HG03469 (cell line): ENCODE data around the gene LAMB1.
A peak's percentile ranks its signal among the peaks of the same experiment; 100 is the strongest.

Experiments used
- ATAC-seq: cut with Tn5 transposase; IDR thresholded peaks from one replicate; pipeline ENCODE4 v1.9.1; 2021; ENCODE audit warnings: mild to moderate bottlenecking, moderate library complexity, moderate number of reproducible peaks; ENCODE audit not compliant: unreplicated experiment

LAMB1 gene

DNA sequence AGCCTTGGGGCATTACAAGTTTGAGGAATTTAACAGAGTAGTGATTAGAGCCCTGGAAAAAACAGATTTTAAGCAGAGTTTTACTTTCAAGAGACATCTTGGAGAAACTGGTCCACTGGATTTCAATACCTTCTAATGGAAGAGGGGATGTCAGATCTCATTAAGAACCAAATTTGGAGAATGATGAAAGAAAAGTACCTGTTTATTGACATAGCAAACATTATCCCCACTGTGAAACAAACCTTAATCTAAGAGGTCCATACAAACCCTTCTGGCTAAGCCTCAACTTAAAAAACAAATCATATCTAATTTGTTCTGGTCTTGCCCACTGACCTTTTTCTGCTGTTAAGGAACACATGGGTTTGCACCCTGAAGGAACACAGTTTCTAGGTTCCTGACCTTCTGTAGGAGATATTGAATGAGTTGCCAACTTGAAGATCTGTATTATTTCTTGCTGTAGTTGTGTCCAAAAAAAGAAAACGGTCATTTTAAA lies 53.5 kb downstream of the LAMB1 start:
- ATAC-seq = no peak

DNA sequence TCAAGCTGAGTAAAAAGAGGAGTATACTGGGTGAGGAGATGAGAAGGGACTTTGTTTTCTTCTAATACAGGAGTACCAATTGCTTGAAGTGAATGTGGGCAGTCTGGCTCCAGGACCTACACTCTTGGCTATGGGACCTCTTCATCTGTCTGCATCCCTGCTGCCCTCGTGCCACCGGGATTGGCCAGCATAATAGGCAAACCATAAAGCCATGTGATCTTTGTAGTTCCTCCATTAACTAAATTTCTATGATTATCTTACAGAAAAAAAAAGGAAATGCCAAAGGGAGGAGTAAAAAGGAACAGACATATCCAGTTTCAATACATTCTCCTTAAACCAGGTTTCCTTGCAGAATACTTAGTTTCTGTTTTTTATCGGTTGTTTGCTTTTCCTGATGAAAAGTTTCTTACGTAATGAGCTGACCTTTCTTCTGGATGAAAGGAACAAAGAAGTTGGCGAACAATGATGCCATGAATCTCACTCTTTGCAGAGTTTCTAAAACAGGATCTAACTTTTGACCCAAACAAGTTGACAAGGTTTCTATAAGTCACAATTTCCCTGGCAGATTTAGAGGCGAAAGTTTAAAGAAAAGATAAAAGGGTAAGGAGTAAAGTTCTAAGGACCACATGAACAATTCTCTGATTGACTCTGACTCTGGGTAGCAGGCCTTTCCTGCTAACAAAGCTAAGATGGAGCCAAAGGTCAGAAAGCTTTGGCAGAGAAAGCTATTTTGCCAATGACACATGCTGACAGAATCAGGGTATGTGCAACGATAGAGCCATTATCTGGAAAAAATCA lies 54.1 kb downstream of the LAMB1 start:
- no peak for ATAC-seq

DNA sequence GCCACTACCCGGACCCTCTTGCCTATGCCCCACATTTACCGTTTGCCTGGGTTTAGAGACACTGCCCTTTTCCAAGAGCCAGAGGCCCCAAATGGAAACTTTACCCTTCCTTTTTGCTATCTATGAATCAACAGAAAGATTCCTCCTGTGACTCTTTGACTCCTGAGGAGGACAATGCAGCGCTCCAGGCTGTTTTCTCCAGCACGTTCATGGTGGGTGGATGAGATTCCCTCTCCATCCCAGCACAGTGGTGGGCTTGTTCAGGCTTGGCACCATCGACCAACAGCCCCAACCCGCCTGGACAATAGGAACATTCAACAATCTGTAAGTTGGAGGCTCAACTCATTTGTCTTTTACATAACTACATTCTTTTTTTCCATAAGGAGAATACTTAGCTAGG lies 56.1 kb downstream of the LAMB1 start:
- no peak for ATAC-seq

DNA sequence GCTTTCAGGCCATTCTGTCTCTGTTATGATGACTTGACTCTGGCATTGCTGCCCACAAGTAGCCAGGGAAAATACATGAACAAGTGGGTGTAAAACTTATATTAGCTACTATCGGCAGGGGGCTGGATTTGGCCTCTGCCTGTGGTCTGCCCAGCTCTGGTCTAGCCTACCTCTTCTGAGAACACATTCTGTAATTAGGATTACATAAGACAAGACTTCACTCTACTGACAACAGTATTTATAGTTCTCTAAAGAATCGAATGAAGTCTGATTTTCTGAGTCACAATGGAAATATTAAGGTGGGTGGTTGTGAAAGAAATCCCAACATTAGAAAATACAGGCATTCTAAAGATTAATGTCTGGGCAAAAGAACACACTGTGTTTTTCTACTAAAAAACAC lies 56.5 kb downstream of the LAMB1 start:
- no peak for ATAC-seq

- ATAC-seq = no peak
Observed at GRCh38 chr7:107945332-107945731, 57.6 kb downstream of the LAMB1 start.

- no peak for ATAC-seq
Observed at GRCh38 chr7:107944411-107945169, 58.4 kb downstream of the LAMB1 start.

DNA sequence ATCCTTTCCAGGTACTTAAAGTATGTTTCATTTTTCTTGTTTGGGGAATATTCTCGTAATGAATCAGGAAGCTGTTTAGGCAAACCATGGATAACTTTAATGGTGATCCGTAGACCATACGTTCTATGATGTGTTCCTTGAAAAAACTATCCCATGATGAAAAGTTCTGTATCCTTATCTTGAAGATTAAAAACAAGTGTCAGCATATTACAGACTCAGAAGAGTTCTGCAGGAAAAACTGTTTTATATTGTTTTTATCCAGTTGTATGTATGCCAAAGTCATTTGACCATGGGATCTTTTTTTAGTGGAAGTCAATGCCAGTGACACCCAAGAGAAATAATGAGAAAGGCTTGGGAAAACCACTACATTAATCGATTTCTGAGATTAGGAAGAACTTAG lies 59.9 kb downstream of the LAMB1 start:
- no peak for ATAC-seq

GRCh38 chr7:107940951-107941350 lies 62.0 kb downstream of the LAMB1 start:
- no peak for ATAC-seq

DNA sequence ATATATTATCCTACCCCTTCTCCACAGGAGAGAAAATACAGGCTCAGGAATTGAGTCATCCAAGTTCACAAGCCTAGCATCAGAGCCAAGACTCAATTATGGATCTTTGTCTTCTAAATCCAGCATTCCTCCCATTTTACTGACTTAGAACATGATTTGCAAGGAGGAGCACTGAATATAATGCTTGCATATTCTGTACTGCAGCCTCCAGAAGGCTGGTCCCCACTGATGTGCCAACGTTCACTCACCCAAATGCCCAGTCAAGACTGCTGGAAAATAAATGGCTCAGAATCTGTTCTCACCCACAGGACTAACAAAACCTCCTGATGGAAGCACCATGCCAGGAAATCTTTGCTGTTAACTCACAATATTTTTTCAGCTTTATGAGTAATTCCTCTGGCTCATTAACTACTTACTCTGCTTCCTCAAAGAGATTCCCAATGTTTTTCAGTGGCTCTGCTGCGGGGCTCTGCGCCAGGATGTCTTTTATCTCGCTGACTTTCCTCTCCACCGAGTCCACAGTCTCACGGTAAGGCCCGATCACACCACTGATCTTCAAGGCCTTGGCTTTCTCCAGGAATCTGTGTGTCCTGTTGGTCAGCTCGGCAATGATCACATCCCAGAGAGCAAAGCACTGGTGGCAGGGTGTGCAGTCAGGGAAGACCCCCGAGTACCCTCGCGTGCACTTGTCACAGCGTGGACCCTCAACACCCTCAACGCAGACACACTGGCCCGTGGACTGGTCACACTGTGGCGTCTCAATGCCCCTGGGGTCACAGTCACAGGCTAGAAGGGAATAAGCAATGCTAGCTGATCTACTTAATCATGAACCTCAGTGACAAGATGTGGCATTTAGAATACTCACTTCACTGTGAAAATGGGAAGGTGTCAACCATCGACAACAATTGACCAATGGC lies 63.1 kb downstream of the LAMB1 start:
- ATAC-seq = no peak

- no peak for ATAC-seq
Observed at GRCh38 chr7:107938456-107939250, 64.3 kb downstream of the LAMB1 start.

DNA sequence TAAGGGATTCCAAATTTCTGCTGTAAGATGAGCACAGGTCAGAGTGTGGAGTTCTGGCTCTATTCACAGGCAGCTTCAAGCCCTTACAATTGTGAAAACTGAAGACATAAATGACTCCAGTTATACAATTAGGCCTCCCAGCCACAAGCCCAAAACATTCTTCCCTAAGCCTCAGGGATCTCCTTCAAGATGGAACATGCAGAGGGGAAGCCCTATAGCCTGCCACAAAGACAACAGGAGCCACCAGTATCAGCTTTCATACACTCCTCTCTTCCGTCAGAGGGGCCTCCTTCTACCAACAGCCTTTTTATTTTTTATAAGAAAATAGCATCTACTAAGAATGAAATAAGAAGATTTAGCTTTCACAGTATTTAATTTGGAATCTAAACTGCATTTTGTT lies 65.4 kb downstream of the LAMB1 start:
- no peak for ATAC-seq

DNA sequence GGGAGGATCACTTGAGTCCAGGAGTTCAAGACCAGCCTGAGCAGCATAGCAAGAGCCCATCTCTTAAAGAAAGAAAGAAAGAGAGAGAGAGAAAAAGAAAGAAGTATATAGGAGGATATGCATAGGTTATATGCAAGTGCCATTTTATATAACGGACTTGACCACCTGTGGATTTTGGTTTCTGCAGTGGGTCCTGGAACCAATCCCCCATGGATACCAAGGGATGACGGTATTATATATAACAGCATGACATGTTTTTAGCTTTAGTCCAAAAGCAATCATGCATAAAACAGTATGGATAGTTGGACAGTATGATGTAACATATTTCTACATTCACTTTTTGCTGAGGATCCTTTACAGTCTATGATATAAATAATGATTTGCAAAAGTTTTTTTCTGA lies 66.6 kb downstream of the LAMB1 start:
- no peak for ATAC-seq

DNA sequence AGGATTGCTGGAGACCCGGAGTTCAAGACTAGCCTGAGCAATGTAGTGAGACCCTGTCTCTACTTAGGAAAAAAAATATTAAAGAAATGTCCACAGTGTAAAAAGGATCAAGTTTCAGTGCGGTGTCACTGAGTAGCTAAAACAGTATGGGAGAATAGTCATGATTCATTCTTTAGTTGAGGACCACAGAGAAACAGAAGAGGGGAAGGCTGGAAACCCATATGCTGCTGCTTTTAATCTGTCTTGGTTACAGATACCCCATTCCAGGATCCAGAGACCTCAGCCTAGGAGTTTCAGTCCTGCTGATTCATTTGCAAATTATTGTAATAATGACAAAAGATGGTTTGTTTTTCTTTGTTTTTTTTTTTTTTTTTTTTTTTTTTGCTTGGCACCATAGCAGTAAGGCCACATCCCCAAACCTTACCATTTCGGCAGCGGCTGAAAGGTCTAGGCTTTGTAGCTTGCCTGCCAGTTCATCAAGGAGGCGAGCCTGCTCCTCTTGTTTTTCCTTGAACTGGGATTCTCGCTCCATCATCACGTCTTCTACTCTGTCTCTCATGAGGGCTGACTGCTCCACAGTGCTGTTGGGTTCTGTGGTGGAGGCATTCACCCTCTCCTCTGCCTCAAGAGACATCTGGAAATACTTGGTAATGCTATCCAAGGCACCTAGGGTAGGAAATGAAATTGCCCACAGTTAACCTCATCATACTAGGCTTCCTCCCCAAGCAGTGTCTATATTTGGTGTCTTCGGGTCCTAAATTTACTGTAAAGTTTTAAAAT lies 67.8 kb downstream of the LAMB1 start:
- no peak for ATAC-seq

DNA sequence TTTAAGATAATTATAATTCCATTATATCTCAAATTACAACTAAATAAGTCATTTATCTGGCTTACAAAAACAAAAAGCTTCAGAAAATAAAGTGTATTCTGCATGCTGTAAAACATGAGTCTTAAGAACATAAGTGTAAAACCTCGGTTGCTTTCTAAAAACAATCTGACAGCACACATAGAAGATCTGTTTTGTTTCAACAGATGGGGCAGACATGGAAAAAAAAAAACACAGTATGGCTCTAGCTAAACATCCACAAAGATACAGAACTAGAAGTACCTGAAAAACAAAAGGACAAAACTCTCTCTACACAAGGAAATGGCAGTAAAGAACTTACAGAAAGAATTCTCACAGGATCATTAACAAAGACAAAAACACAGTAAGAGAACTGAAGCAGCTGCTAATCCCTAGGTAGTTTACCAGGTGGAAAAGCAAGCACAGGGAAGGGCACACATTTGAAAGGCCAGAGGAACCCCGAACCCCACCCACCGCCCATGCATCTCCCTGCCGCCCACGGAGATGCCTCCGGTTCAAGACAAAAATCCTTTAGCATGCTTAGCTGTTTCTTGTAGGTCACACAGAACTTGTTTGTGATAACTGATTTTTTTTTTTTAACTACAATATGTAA lies 69.5 kb downstream of the LAMB1 start:
- no peak for ATAC-seq

DNA sequence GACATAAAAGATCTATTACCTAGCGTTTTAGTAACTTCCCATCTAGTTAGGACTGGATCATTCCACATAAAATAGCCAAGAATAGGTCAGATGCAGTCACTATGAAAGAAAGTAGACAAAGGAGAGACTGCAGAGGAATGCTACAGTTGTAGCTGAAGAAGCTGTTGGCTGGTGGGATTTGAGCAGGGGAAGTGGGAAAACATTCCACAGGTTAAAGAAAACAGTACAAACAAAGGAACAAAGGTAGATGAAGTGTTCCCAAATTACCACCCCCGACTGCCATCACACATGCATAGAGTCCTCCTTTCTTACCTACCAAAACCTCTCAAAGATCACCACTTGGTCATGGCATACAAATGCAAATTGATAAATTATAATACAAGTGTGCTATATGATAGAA lies 70.2 kb downstream of the LAMB1 start:
- ATAC-seq = no peak

DNA sequence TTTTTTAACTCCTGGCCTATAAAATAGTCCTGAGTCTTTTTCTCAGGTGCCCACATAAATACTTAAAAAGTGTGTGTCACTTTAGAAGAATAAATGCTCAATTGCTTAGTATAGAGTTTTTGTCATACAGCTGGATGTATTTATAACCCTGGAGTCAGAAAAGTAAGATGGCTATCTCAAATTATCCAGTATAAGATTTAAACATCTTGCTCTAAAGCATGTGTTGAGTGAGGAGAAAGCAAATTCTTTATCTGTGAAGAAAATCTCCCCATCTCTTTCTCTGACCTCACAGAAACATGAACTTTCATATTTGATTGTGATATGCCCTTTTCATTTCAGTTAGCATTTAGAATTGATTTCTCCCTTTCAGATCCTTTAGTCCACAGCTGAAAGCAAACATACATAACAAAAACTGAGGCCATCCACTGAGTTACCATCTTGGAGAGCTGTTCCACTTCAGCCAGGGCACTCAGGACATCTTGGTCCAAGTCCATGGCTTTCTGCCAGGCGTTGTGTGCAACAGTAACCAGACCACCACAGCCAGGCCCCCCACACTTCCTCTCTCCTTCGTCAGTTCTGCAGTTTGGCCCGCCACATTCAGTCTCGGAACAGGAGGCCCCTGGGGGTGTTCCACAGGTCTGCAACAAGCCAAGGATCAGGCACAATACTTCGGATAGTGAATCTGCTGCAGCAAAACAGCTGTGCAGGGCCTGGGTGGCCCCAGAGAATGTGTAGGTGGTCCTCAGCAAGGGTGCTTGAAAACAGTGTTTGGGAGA lies 71.0 kb downstream of the LAMB1 start:
- no peak for ATAC-seq

DNA sequence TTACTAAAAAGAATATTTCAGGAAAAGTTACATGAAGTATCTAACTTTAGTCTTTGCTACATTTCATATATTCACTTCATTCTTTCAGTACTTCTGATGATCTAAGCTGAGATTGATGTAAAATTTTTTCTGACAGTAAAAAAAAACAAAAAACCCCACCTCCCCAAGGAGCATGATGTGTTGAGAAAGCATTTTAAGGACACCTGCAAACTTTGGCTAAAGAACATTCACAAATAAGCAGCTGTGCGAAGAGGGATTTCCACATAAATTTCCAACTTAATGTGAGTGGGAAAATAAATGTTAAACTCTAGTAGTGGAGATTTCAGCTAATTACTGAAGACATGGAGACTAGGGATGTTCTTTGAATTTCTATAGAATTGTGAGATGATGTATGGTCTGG lies 76.5 kb downstream of the LAMB1 start:
- ATAC-seq = no peak

GRCh38 chr7:107924841-107925504 lies 78.0 kb downstream of the LAMB1 start:
- ATAC-seq = peak; percentile 84
